ENCODE measurements around the gene KLHL3. TPM values are rescaled to one million over a fixed set of nuclear protein-coding genes. Genes with fewer than 3 reads are reported as not detected.
"Not testable (repeated sequence)": the region's sequence is repeated elsewhere in the genome, so short reads cannot be mapped to it uniquely, and the experiment has no call there.

KLHL3 gene
- polyA plus RNA-seq, 5 donors: 19.5 to 37.0 (median 27.2) TPM

GRCh38 chr5:137668637-137669036, 67.3 kb downstream of the KLHL3 start:
- DNase-seq: no peak

- no peak for DNase-seq
Measured at GRCh38 chr5:137667341-137667740, 68.5 kb downstream of the KLHL3 start.

- no peak for DNase-seq
Measured at GRCh38 chr5:137666901-137667300, 69.0 kb downstream of the KLHL3 start.

GRCh38 chr5:137666461-137666850, 69.4 kb downstream of the KLHL3 start:
- no peak for DNase-seq

GRCh38 chr5:137665678-137666460, 70.0 kb downstream of the KLHL3 start:
- DNase-seq: no peak

- DNase-seq: peak; percentile 58 to 69
Measured at GRCh38 chr5:137660349-137660817, 75.5 kb downstream of the KLHL3 start.

- DNase-seq: no peak
Measured at GRCh38 chr5:137659209-137659608, 76.7 kb downstream of the KLHL3 start.

- no peak for DNase-seq
Measured at GRCh38 chr5:137658324-137658723, 77.6 kb downstream of the KLHL3 start.

GRCh38 chr5:137657073-137657472, 78.8 kb downstream of the KLHL3 start:
- no peak for DNase-seq

- no peak for DNase-seq
Measured at GRCh38 chr5:137656558-137656957, 79.3 kb downstream of the KLHL3 start.

GRCh38 chr5:137651022-137651421, 84.9 kb downstream of the KLHL3 start:
- no peak for DNase-seq

- peak; percentile 53 to 59 for DNase-seq
Measured at GRCh38 chr5:137649228-137649935, 86.5 kb downstream of the KLHL3 start.

GRCh38 chr5:137648361-137648760, 87.5 kb downstream of the KLHL3 start:
- DNase-seq: no peak

GRCh38 chr5:137647401-137647800, 88.5 kb downstream of the KLHL3 start:
- no peak for DNase-seq

- DNase-seq: no peak
Measured at GRCh38 chr5:137646761-137647160, 89.1 kb downstream of the KLHL3 start.

- not testable (repeated sequence) for DNase-seq
Measured at GRCh38 chr5:137643081-137643480, 92.8 kb downstream of the KLHL3 start.

- DNase-seq: no peak
Measured at GRCh38 chr5:137642091-137642490, 93.8 kb downstream of the KLHL3 start.

GRCh38 chr5:137641148-137641547, 94.7 kb downstream of the KLHL3 start:
- DNase-seq: no peak

GRCh38 chr5:137639645-137640044, 96.2 kb downstream of the KLHL3 start:
- DNase-seq: no peak

- DNase-seq: no peak
Measured at GRCh38 chr5:137638841-137639240, 97.0 kb downstream of the KLHL3 start.

- no peak for DNase-seq
Measured at GRCh38 chr5:137636830-137637714, 98.8 kb downstream of the KLHL3 start.

- DNase-seq: no peak
Measured at GRCh38 chr5:137636099-137636498, 99.8 kb downstream of the KLHL3 start.

All from right lung (tissue), 5 donors.